Upper lobe of left lung (tissue), 4 donors: ENCODE measurements around the gene APOB.

Experiments used
- CTCF ChIP-seq, 6 experiments: fragments of 450-650 bp in 4 of 6; fragments of 200-600 bp in 2 of 6; sonication (generic) in 2 of 6; IDR thresholded peaks; one replicate each; pipeline ENCODE4 v1.5.1; 2016 to 2019; ENCODE audit warnings: antibody characterized with exemption in 6 of 6
- POLR2A ChIP-seq, 4 donors: fragments of 450-650 bp; IDR thresholded peaks; one replicate each; pipeline ENCODE4 v1.5.1; 2016 to 2017; ENCODE audit warnings: antibody characterized with exemption in 4 of 4, mild to moderate bottlenecking in 2 of 4
- POLR2AphosphoS5 ChIP-seq, 2 donors: sonication (generic); formaldehyde crosslinking; IDR thresholded peaks; one replicate each; pipeline ENCODE4 v1.5.1; 2017; ENCODE audit warnings: antibody characterized with exemption in 2 of 2

- no peak for TF ChIP-seq CTCF (IDR thresholded peaks at IDR 0.05)
- TF ChIP-seq POLR2AphosphoS5 (IDR thresholded peaks at IDR 0.05), result no peak
- TF ChIP-seq POLR2A (IDR thresholded peaks at IDR 0.05), result no peak
Measured at GRCh38 chr2:20957788-20958525, 85.9 kb downstream of the APOB start.
